ENCODE data around the gene BCL6B.

GRCh38 chr17:7041607-7042500, 19.0 kb downstream of the BCL6B start:
- TF ChIP-seq POLR2A (IDR thresholded peaks at IDR 0.05; ENCODE audit: low read length) (no peak), GATA1 (IDR thresholded peaks at IDR 0.05; ENCODE audit: low read depth, low read length) (no peak)

Measured in erythroblast (primary cell).